NCI-H2171 (cell line): ENCODE data around the gene TET1.
"Not testable (repeated sequence)": the region's sequence is repeated elsewhere in the genome, so short reads cannot be mapped to it uniquely, and the experiment has no call there.

Source experiments
- DNase-seq: peaks from one replicate; lab custom pipeline; 2025; lab: John Stamatoyannopoulos, UW

TET1 gene

DNA sequence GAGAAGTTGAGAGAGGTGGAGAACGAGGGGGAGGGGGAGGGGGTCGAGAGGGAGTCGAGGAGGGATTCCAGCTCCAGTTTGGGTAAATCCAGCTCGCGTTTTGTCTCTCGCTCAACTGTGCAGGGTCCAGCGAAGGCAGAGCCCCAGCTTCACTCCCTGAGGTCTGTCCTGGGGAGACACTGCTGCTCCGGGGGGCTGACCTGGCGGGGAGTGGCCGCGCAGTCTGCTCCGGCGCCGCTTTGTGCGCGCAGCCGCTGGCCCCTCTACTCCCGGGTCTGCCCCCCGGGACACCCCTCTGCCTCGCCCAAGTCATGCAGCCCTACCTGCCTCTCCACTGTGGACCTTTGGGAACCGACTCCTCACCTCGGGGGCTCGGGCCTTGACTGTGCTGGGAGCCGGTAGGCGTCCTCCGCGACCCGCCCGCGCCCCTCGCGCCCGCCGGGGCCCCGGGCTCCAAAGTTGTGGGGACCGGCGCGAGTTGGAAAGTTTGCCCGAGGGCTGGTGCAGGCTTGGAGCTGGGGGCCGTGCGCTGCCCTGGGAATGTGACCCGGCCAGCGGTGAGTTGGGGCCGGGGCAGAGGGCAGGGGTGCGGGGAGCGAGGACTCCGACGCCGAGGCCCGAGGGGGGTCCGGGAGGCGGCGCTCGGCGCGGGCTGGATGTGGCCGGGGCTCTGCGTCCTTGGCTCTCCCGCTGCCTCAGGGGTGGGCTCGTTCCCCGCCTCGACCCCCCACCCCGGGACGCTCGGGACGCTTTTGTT is at the start of gene TET1:
TET1 (plus strand) TSS at position 152 of the 757 bp plus-strand sequence. CDS start 12,002 bp downstream, outside the sequence.
- DNase-seq: no peak

- not testable (repeated sequence) for DNase-seq
These were observed 43.9 kb upstream of the TET1 start for GRCh38 chr10:68516216-68516615.

DNA sequence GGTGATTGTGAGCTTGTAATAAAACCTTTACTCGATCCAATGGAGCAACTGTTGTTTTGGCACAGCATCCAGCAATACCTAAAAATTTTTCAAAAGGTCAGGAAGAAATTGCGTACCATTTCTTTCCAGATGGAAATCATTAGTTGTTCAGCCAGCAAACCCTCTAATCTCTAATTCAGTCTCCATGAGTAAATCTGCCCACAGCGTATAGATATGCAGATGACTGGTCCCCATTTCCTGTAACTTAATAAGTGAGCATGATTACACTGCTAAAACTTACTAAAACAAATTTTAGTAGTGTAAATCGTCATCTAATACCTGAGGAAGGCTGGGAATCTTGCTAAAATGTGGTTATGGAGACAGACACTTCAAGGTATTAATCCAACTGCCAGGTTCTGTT is 43.4 kb upstream of the TET1 start:
- DNase-seq: no peak

DNA sequence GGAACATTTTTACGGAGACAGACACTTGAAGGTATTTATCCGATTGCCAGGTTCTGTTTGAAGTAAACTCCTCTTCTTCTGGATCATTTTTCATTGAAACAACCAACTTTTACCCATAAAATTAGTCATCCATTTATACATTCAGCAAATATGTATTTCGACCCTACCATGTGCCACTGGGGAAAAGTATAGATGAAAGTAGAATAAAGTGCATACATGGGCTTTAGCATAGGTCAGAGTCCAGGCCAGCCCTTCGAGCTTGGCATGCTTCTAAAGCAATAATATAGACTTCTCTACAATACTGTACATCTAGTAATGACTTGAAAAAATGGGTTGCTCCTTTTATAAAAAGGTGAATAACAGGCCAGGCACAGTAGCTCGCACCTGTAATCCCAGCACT is 42.9 kb upstream of the TET1 start:
- DNase-seq: no peak

GRCh38 chr10:68518609-68519008 is 41.5 kb upstream of the TET1 start:
- not testable (repeated sequence) for DNase-seq

GRCh38 chr10:68525490-68526038 is 34.6 kb upstream of the TET1 start:
- DNase-seq: not testable (repeated sequence)

GRCh38 chr10:68526634-68527307 is 33.4 kb upstream of the TET1 start:
- no peak for DNase-seq

- DNase-seq: no peak
These were observed 23.2 kb upstream of the TET1 start for GRCh38 chr10:68536973-68537372.

GRCh38 chr10:68537796-68538195 is 22.3 kb upstream of the TET1 start:
- no peak for DNase-seq

GRCh38 chr10:68543004-68543918 is 16.9 kb upstream of the TET1 start:
- no peak for DNase-seq

- no peak for DNase-seq
These were observed 9.3 kb upstream of the TET1 start for GRCh38 chr10:68550747-68551411.

DNA sequence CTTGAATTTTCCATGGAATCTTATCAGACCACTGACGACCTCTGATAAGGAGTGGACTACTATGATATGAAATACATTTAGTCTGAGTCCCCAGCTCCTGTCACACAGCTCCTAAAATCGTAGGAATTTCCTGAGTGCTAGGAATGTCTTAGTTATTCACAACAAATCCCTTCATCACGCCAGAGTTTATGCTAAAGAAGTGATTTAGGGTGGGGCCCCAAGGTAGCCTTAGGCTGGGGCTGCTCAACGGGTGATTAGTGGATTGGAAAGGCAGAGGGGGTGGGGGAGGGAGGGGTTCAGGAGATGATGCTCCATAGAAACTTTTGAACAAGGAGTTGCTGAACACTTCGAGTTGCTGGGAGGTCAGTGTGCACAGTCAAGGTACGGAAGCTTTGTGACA is 7.0 kb upstream of the TET1 start:
- no peak for DNase-seq

GRCh38 chr10:68553599-68553998 is 6.5 kb upstream of the TET1 start:
- DNase-seq: no peak

GRCh38 chr10:68558478-68558877 is 1.7 kb upstream of the TET1 start:
- DNase-seq: no peak

DNA sequence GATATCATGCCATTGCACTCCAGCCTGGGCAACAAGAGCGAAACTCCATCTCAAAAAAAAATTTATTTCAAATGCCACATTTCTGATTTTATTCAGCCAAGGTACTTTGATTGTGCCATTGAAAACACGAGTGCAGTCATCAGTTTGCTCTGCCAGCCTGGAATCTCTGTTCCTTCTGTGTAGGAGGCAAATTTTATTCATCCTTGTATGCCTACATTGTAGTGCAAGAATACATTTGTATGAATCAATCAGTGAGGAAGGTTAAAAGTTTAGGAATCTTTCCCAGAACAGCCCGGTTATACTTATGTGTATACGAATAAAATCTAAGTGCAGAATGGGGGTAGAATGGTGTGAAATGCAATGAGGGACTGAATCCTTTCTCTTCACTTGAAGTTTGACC is 886 bp upstream of the TET1 start:
- DNase-seq: no peak

GRCh38 chr10:68559841-68560185 is 324 bp upstream of the TET1 start:
- DNase-seq: no peak

DNA sequence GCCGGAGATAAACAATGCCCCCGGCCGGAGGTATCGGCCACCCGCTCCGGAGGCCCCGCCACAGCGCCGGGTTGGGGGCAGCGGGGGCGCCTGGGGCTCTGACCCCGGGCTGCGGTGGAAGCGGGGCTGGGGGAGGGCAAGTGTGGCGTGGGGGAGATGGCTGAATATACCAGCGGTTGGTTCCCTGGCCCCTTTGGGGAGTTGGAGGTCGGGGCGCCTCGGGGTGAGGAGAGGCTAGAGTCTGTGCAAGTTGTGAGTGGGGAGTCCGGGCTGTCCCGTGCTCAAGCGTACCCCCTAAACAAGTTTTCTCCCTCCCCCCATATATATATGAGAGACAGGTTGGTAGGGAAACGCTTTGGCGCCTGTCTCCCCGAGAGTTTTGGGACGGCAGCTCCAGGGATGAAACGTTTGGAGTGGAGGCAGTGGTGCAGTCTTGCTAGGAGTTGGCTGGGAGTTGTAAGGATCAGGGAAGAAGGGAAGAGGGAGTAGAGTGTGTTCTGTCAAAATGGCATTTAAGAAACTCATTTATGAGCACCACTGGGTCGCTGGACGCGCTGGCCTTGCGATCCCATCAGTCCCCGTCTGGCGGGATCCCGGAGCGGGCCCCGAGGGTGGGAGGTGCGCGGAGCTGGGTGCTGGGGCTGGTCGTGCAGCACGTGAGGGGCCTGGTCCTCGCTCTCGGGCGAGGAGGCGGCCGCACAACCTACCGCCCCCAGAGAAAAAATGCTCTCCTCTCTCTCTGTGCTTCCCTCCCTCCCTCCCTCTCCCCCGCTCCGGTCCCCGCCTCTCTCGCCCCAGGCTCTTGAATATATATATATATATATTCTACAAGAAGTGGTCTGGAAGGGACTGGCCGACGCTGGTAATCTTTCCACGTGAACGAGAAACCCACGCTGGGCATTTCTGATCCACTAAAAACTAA is 1.1 kb downstream of the TET1 start:
- DNase-seq: no peak

GRCh38 chr10:68561865-68562649 is 1.9 kb downstream of the TET1 start:
- DNase-seq: no peak

DNA sequence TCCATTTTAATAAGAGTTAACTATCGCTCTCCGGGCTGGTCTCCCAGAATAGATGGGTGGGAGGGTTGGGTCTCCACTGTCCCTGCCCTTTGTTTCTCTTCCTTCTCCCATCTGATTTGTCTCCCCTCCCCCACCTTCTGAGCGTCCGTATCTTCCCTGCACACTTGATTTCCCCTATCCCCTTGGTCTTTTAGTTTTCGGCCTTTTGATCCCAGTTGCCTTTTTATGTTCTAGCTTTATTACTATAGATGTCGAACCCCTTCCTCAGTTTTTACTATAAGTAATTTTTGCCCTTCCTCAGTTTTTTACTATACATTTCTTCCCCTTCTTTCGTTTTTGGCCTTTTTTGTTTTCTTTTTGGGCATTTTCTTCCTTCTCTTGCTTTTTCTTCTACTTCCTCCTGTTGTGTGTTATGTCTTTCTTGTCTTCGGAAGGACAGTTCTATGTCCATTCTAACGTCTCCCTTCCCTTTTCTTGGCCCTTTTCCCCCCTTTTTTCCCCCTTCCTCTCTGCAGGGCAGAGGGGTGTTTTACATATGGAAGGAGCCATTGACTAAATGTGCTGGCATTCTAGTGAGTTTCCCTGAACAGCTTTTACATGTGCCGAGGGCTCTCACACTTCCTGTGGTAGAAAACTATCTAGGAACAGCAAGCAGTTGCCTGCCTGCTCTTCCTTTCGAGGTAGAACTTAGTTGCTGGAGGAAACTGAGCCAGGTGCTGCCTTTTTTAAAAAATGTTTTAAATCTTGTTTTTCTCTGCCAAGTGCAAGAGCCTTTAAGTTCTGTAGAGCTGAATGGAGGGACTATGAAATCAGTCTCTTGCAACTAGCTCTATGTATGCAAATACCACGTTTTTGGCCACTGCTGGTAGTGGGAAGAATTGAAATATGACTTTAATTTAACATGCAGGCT is 2.8 kb downstream of the TET1 start:
- no peak for DNase-seq
